ENCODE data around the gene CCAR1. TPM values are rescaled to one million over a fixed set of nuclear protein-coding genes. Genes with fewer than 3 reads are reported as not detected.

The CCAR1 gene
- total and polyA plus RNA-seq, 10 of the 15 experiments (the other 5 are each of a cell fraction or from before 2014, with no cell fraction given), result 35.5 to 124 (median 79.0) TPM

GRCh38 chr10:68813559-68813958 is 92.5 kb downstream of the CCAR1 start:
- no peak overlapping the region for H3K4me3 ChIP-seq
- ATAC-seq (no peak), FAIRE-seq (no peak), DNase-seq (ENCODE audit: low read depth, low spot score) (no peak)
- no peaks in the 10 kb centered on the region; a peak in 1 of 4 replicates for H3K27me3 ChIP-seq (replicated peaks in 1 of 2; ENCODE audit: control insufficient read depth in 2 of 2, insufficient read depth in 2 of 2, low read length in 1 of 2)
- no peaks in the 10 kb centered on the region for H3K9me3 ChIP-seq (replicated peaks; ENCODE audit: control insufficient read depth, insufficient read depth, low read length)
- in situ Hi-C loops (cut with MboI) (no loop called here), intact Hi-C loops (cut with micrococcal nuclease; ENCODE audit: unreplicated experiment) (no loop called here)
- no peaks in the 10 kb centered on the region for H4K20me1 ChIP-seq (ENCODE audit: control insufficient read depth, insufficient read depth)
- no peak overlapping the region for H3K4me2 ChIP-seq (ENCODE audit: control insufficient read depth, insufficient read depth)
- no peak overlapping the region for H3K27ac ChIP-seq (ENCODE audit: control insufficient read depth, insufficient read depth)
- ChIA-PET POLR2A (interaction anchor here (0.6 to 0.7 kb wide), 2 partner anchors 44 to 142 kb away, joined by 3 to 6 read pairs; no protein-coding TSS in a partner anchor), RAD21 (ENCODE audit: unreplicated experiment) (interaction anchor here (1.0 kb wide), 1 partner anchor 14 kb away, joined by 3 read pairs; the partner anchor contains the start of gene STOX1), SMC1A (ENCODE audit: uncharacterized antibody, unreplicated experiment) (interaction anchor here (0.6 to 0.9 kb wide), 3 partner anchors 13 to 35 kb away, joined by 3 to 4 read pairs (median 3); no protein-coding TSS in a partner anchor), CTCF (interaction anchor here (0.6 to 1.1 kb wide), 2 partner anchors 58 to 249 kb away, joined by 3 read pairs; no protein-coding TSS in a partner anchor)
- no peaks in the 10 kb centered on the region for H3K79me2 ChIP-seq (ENCODE audit: control insufficient read depth, insufficient read depth, low read length)
- H2AFZ ChIP-seq (ENCODE audit: control insufficient read depth, low read depth, low read length), result no peak overlapping the region
- no TSS peak for BruUV-seq (replicated peaks)
- no peak overlapping the region for H3K9ac ChIP-seq (ENCODE audit: control insufficient read depth, insufficient read depth, low read length)
- H3K36me3 ChIP-seq (ENCODE audit: control insufficient read depth in 2 of 2, insufficient read depth in 2 of 2, low read length in 1 of 2), result no peaks in the 10 kb centered on the region
- H3K4me1 ChIP-seq (ENCODE audit: control insufficient read depth, insufficient read depth, low read length), result no peaks in the 10 kb centered on the region
- no peak for TF ChIP-seq ZNF274 (IDR thresholded peaks at IDR 0.05; ENCODE audit: insufficient read depth, insufficient read length)
- TF ChIP-seq, protein P1, sequence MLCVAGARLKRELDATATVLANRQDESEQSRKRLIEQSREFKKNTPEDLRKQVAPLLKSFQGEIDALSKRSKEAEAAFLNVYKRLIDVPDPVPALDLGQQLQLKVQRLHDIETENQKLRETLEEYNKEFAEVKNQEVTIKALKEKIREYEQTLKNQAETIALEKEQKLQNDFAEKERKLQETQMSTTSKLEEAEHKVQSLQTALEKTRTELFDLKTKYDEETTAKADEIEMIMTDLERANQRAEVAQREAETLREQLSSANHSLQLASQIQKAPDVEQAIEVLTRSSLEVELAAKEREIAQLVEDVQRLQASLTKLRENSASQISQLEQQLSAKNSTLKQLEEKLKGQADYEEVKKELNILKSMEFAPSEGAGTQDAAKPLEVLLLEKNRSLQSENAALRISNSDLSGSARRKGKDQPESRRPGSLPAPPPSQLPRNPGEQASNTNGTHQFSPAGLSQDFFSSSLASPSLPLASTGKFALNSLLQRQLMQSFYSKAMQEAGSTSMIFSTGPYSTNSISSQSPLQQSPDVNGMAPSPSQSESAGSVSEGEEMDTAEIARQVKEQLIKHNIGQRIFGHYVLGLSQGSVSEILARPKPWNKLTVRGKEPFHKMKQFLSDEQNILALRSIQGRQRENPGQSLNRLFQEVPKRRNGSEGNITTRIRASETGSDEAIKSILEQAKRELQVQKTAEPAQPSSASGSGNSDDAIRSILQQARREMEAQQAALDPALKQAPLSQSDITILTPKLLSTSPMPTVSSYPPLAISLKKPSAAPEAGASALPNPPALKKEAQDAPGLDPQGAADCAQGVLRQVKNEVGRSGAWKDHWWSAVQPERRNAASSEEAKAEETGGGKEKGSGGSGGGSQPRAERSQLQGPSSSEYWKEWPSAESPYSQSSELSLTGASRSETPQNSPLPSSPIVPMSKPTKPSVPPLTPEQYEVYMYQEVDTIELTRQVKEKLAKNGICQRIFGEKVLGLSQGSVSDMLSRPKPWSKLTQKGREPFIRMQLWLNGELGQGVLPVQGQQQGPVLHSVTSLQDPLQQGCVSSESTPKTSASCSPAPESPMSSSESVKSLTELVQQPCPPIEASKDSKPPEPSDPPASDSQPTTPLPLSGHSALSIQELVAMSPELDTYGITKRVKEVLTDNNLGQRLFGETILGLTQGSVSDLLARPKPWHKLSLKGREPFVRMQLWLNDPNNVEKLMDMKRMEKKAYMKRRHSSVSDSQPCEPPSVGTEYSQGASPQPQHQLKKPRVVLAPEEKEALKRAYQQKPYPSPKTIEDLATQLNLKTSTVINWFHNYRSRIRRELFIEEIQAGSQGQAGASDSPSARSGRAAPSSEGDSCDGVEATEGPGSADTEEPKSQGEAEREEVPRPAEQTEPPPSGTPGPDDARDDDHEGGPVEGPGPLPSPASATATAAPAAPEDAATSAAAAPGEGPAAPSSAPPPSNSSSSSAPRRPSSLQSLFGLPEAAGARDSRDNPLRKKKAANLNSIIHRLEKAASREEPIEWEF (IDR thresholded peaks at IDR 0.05; ENCODE audit: insufficient replicate concordance, low read depth, low read length), result no peak
- no peak for TF ChIP-seq POLR2AphosphoS5 (IDR thresholded peaks at IDR 0.05; ENCODE audit: low read length)
- TF ChIP-seq, protein P2, sequence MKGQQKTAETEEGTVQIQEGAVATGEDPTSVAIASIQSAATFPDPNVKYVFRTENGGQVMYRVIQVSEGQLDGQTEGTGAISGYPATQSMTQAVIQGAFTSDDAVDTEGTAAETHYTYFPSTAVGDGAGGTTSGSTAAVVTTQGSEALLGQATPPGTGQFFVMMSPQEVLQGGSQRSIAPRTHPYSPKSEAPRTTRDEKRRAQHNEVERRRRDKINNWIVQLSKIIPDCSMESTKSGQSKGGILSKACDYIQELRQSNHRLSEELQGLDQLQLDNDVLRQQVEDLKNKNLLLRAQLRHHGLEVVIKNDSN (IDR thresholded peaks at IDR 0.05; ENCODE audit: borderline replicate concordance, extremely low read length, insufficient read depth, low read depth, low read length), result no peak
- TF ChIP-seq CBFB (IDR thresholded peaks at IDR 0.05; ENCODE audit: low read depth), result no peak
- TF ChIP-seq CBX5 (IDR thresholded peaks at IDR 0.05; ENCODE audit: low read depth), result no peak
- no peak for TF ChIP-seq BCL11A (IDR thresholded peaks at IDR 0.05; ENCODE audit: low read depth, low read length)
- TF ChIP-seq ETV6 (conservative IDR thresholded peaks at IDR 0.05 in 1 of 2, IDR thresholded peaks at IDR 0.05 in 1 of 2; ENCODE audit: borderline replicate concordance in 1 of 2, low read depth in 1 of 2), result no peak
- no peak for TF ChIP-seq ZSCAN29 (IDR thresholded peaks at IDR 0.05)
- no peak for TF ChIP-seq ESRRA (IDR thresholded peaks at IDR 0.05; ENCODE audit: low read length)
- TF ChIP-seq PAX5 (IDR thresholded peaks at IDR 0.05; ENCODE audit: borderline replicate concordance, low read depth, low read length), result no peak
- TF ChIP-seq SREBF1 (IDR thresholded peaks at IDR 0.05; ENCODE audit: low read length), result no peak
- no peak for TF ChIP-seq YY1 (IDR thresholded peaks at IDR 0.05; ENCODE audit: low read depth, low read length)
- TF ChIP-seq IRF5 (IDR thresholded peaks at IDR 0.05; ENCODE audit: borderline replicate concordance), result no peak
- TF ChIP-seq, protein P3, sequence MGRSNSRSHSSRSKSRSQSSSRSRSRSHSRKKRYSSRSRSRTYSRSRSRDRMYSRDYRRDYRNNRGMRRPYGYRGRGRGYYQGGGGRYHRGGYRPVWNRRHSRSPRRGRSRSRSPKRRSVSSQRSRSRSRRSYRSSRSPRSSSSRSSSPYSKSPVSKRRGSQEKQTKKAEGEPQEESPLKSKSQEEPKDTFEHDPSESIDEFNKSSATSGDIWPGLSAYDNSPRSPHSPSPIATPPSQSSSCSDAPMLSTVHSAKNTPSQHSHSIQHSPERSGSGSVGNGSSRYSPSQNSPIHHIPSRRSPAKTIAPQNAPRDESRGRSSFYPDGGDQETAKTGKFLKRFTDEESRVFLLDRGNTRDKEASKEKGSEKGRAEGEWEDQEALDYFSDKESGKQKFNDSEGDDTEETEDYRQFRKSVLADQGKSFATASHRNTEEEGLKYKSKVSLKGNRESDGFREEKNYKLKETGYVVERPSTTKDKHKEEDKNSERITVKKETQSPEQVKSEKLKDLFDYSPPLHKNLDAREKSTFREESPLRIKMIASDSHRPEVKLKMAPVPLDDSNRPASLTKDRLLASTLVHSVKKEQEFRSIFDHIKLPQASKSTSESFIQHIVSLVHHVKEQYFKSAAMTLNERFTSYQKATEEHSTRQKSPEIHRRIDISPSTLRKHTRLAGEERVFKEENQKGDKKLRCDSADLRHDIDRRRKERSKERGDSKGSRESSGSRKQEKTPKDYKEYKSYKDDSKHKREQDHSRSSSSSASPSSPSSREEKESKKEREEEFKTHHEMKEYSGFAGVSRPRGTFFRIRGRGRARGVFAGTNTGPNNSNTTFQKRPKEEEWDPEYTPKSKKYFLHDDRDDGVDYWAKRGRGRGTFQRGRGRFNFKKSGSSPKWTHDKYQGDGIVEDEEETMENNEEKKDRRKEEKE (IDR thresholded peaks at IDR 0.05), result no peak
